Suppressor macrophage (primary cell): ENCODE measurements around the gene SSPN.

Experiments
- DNase-seq, 4 experiments: peaks; one replicate each; pipeline ENCODE4 v3.0.0-alpha.2; 2020 to 2022

Gene SSPN

DNA sequence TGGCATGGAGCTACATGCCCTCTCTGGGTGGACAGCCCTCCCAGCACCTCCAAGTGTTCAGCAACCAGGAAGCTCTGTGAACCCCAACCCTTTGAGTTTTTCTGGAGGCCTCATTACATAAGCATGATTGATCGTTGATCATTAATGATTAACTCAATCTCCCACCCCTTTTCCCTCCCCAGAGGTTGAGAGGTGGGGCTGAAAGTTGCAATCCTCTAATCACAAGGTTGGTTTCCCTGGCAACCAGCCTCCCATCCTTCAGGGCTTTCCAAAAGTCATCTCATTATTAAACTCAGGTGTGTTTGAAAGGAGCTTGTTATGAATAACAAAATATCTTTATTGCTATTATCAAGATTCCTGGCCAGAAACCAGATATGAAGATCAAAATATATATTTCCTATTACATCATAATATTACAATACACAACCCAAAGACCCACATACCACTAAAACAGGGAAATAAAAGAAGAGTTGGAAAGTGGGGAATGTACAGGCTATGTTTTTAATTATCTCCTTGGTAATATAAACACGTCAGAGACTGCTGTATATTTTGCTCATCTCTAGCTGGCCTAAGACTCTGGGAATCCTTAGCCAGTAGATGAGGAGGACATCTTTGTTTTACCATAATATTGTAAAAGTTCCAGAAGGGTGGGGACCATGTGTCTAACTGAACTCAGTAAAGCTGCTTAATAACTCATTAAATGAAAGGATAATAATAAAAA lies 73.6 kb downstream of the SSPN start:
- no peak for DNase-seq

DNA sequence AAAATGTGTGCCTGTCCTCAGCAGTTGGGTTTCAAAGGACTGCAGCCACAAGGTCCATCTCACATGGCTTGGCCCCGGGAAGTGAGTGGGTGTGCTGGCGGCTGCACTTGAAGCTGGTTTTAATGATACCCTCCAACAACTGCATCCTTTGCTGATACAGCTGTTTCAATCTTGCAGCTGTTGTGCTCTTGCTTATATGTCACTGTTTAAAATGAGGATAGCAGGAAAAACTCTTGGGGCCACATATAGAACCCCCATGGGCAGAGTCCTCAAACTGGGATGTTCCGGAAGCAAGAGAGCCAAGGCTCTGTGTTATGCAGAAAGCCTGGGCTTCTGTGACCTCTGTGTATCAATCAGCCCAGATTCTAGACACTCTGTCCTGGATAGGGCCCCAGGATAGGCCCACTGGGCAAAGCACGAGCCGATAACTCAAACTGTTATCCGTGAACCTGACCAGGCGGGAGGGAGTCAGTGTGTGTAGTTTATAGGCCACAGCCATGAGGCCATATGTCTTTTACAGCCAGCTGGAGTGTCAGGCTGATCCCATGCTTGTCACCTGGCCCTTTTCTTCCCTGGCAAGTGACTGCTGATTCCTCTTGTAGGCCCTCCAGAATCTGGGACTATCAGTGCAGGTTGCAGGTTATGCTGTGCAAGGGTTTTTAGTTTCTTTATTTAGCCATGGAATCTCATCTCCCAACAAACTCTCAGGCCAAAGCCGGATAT lies 74.3 kb downstream of the SSPN start:
- peak in 1 of 4 experiments; percentile 35 for DNase-seq

DNA sequence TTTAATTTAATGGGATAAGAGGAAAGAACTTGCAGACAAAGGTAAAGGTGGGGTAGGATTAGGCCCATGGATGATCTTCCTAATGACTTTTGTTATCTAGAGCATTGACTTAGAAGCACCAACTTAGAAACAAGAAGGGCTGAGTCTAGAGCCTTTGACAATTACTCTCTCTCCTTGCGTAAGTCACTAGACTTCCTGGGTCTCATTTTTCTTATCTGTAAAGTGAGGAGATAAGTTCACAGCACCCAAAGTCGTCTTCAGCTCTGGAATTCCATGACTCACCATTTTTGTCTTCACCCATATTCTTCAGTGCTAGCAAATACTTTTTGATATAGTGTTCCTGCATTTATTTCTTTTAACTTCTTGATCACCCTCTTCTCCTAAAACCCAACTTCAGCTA lies 75.7 kb downstream of the SSPN start:
- DNase-seq: no peak

DNA sequence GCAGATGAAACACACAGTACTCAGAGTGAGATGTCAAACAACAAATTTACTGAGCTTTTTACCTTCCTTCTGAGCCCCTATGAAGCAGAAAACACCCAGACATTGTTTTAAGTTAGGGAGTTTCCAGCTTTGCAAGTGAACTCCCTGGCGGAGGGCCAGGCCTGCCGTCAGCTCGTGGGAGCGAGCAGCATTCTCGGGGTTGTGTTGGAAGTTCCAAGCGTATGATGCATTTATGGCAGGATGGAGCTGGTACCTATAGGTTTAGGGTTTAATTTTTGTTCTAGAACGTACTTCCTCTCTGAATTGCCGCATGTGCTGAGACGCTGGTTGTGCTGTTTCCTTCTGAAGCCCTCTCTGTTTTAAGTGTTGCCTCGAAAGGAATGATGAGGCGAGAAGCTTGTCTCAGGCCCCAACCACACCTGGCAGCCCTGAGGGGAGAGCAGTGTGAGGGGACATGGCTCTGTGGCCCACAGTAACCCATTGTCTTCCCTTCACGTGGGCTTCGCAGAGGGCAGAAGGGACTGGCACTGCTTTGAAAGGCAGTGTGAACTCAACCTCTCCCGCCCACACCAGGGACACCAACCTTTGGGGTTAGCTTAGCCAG lies 76.6 kb downstream of the SSPN start:
- peak; percentile 35 to 80 (median 59) for DNase-seq

DNA sequence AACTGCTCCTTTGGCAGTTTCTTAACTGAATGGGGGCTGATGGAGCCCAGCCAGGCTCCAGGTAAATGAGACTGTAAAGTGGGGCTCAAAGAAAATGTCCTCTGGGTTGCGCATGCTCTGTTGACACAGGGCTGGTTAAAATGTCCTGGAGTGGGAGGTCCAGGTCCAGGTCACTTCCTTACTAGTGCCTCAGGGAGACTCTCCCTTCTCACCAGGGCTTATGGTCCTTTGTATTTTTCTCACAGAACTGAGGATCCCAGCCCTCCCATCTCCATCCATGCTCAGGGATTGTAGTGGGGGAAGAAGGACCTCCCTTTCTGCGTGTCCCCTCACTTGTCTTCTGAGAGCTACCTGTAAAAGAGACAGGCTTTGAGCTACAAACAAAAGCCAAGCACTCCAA lies 77.5 kb downstream of the SSPN start:
- DNase-seq: no peak

DNA sequence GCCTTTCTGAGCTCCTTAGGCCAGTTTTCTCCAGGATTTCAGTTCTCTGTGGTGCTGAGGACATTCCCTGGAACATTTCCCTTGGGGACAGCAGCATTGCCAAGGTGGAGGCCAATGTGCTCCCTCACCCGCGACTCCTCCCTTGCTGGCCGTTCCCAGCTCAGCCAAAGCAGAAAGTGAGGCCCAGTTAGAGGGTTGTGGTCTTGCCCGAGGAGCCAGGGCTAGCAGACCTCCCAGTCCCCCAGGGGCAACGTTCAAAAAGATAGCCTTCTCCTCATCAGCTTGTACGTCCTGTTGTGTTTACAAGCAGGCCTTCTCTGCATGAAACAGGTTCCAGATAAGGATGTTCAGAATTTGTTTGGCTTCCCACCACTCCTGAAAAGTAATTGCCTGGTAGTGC lies 78.4 kb downstream of the SSPN start:
- DNase-seq: no peak

DNA sequence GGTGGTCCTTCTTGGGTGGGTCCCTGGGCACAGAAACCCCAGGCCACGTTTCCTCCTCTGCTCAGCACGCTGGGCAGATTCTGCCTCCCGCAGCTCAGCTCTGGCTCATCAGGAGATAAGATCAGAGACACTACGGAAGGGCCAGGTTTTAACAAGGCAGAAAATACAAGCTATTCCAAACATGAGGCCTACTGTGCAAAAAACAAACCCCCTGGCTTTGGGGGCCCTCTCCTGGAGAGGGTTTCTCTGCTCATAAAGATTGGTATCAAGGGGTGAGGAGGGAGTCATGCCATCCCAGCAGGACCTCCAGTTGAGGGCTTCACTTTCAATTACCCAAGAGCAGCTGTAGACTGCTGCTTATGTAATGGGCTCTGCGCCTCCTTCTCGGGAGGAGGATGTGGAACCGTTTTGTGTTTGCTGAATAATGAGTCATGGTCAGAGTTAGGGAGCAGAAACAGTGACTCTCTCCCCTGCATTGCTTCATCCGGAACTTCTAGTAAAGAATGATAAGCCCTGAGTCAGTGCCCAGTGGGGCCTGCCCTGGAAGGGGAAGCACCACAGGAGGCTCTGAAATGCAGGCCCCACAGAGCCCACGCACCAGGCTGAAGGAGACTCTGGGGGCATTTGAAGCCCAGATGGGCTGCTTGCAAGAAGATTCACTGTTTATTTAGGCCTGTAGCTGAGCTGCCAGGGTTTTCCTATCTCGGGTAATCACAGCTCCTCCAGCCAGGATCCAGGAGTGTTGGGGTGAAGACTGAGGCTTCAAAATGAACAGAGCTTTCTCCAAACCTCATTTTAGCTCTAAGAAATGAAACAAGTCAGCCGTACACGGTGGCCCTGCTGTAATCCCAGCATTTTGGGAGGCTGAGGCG lies 79.3 kb downstream of the SSPN start:
- DNase-seq: peak; percentile 93 to 99 (median 96)

DNA sequence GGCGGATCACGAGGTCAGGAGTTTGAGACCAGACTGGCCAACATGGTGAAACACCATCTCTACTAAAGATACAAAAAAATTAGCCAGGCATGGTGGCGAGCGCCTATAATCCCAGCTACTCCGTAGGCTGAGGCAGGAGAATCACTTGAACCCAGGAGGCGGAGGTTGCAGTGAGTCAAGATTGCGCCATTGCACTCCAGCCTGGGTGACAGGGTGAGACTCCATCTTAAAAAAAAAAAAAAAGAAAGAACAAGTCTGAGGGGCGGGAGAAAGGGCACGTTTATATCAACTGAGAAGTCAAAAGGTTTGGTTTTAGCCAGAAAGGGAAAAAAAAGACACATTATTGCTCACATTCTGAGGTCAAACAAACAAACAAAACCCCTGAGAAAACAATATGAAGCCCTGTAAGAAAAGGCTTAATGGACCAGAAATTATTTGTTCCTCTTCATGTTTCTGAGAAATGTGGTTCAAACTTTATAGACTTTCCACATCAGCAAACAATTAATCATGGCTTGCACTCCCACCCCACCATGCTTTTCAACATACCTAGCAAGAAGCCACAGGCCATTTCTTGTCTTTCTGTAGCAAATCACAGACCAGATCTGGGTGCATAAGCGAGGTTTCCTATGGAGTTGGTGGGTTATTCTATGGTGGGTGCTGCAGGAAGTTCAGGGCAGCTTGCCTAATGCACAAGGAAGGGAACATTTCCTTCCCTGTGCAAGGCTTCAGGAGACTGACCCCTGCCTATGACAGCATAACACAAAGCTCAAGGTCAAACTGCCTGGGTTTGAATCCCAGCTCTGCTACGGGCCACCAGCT lies 80.1 kb downstream of the SSPN start:
- peak; percentile 19 to 62 (median 56) for DNase-seq

DNA sequence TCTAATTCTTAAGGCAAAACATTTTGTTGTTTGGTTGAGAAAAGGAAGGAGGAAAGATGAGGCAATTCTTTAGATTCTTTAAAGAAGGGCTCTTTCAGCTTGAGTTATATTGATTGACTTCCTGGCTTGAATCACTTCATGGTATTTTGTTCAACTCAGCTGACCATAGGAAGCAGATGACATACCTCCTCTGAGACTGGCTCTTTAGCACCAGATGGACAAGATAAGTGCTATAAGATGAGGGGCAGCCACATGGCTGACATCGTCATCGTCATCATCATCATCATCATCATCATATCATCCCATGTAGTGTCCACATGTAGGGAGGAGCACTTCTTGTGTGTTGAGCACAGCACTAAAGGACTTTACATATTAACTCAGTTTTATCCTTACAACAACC lies 81.3 kb downstream of the SSPN start:
- DNase-seq: peak; percentile 31 to 67 (median 52)

DNA sequence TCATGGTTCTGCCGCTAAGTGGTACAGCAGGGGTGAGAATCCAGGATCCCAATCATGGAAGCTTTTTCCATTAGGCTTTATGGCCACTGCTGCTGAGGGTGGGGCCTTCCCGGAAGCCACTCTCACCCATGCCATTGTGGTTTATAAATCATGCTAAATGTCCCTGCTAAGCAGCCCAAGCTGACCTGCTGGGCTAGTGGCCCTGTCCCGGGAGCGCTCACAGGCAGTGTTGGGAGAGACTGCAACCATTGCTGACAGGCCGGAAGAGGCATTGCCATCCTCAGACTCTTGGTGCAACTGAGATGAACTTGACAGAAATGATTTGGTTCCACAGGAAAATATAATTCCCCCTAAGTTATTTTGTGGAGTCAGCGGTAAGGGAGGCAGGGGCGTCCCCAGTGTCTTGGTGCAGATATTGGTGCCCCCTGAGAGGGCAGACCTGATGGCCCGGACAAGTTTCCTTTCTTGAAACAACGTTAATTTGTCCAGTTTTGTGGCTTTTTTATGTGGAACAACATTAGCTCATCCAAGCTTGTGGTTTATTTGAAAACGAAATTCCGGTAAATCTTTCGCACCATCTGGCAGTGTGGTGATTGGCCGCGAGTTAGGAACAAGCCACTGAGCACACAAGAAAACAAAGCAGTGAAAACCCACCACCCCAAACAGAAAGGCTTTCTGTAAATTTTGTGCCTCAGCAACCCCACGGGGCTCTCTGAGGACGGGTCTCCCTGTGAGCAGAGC lies 82.3 kb downstream of the SSPN start:
- DNase-seq: peak in 2 of 4 experiments; percentile 20 to 43

DNA sequence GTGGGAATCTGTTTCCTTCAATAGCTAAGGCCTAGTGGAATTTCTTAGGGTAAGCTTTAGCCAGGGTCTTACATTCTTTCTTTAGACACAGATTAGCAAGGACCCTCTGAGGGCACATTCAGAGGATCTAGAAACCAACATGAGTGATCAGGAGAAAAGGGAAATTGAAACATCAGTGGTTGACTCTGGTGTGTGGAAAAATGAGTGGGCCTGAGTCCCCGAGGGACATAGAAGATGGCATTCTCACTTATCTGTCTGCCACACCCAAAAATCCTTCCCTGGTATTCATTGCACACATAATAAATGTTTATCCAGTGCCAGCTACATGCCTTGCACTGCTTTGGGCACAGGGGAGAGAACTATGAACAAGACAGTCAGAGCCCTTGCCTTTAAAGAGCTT lies 82.9 kb downstream of the SSPN start:
- DNase-seq: peak in 3 of 4 experiments; percentile 37 to 47 (median 45)

DNA sequence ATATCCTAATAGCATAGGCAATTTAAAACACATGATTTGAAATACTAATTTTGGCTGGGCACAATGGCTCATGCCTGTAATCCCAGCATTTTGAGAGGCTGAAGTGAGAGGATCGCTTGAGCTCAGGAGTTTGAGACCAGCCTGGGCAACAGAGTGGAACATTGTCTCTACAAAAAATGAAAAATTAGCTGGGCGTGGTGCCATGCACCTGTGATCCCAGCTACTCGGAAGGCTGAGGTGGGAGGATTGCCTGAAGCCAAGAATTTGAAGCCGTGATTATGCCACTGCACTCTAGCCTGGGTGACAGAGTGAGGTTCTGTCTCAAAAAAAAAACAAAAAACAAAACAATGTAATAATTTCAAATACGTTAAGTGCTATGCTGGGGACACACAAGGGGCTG lies 83.3 kb downstream of the SSPN start:
- no peak for DNase-seq

DNA sequence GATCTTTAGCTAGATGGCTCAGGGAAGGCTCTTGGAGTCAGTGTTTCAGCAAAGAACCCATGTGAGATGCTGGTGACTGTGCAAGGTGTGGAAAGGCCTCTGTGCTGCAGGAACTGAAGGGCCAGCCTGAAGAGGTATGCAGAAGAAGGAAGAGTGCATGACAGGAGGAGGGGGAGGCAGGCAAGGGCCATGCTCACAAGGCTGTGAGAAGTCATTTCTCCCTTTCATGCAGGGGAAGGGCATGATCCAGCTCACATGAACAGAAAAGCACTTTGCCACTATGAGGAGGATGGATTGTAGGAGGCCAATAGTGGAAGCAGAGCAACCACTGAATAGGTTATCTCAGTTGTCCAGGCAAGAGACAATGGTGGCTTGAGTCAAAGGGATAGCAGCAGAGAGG lies 83.7 kb downstream of the SSPN start:
- peak; percentile 51 to 83 (median 77) for DNase-seq

DNA sequence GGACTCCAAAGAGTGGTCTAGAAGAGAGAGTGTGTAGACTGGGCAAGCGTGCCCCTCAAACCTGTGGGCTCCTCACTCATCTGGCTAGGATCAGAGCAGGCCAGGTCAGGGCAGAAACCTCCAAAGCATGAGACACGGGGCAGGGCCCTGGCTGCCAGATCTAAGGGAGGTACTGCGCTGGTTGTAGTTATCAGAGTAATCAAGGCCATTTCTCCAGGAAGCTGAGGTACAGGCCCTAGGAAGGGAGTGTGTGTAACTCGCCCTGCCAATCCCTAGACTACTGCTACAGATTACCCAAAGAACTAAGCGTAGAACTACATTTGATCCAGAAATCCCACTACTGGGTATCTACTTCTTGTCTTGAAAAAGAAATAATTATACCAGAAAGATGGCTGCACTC lies 84.5 kb downstream of the SSPN start:
- no peak for DNase-seq

DNA sequence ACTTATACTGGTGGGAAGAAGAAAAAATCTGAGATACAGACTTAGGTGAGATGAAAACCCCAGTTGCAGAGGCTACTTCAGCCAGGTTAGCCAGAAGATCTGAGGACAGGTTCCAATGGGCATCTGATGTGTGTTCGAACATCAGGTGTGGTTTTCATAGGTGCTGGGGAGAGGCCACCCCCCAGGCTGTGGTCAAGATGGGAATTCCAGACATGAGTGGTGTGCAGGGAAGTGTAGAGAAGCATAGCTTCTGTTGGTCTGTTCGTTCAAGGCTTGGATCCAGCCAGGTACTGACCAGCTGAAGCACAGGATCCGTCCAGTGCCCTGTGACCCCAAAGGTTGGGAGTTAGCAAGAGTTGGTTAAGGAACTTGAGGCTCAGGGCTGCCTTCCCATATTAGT lies 85.5 kb downstream of the SSPN start:
- DNase-seq: no peak

DNA sequence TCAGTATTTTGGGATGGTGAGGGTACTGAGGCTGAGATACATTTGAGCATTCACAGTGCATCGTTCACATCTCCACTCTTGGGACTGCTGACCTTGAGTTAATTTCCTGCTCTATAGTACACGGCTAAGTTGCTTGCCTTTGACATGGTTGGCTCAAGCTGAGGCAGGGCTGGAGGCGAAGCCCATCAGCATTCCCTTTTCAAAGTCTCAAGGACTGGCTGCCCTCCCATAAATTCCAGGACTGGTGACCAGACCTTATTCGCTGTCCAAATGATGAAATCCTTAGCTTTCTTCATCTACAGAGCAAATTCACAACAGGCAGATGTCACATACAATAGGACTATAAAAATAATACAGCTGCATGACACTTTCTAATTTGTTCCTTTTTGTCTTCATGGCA lies 85.9 kb downstream of the SSPN start:
- no peak for DNase-seq

DNA sequence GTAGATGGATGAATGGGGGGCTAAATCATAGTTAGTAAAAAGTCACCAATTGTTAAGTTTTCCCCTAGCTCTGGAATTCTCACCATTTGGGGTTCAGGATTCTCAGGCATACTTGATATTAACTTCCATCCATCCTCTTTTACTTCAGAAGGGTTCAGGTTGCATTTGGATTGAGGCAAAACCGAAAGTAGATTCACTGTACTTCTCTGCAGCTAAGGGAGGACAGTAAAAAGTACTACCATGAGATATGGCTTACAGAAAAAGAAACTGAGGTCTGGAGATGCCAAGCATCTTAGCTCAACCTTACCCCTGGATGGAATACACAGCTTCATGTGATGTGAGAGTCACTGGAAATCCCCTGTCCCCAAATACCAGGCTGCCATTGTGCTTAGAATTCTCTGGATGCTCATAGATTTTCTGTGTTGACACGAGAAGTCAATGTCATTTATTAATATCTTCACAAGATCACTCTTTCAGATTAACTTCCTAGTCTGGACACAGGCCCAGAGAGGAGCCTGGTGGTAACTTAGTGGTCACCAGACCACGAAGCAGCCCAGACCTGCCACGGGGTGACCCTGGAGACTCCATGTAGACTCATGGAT lies 87.1 kb downstream of the SSPN start:
- DNase-seq: no peak

DNA sequence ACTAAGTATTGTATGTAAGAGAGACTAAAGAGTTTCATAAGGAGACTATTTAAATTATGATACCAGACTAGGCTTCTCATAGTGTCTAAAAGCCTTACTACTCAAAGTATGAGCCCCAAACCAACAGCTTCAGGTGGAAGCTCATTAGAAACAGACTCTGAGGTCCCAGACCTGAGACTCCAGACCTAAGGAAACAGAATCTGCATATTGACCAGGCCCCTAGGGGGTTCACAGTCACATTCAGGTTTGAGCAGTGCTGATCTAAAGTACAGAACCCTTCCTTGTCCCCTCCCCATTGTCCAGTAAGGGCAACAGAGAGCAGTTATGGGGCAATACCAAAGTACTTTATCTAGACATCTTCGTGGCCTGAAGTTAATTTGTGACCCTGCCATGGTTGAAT lies 87.7 kb downstream of the SSPN start:
- no peak for DNase-seq

DNA sequence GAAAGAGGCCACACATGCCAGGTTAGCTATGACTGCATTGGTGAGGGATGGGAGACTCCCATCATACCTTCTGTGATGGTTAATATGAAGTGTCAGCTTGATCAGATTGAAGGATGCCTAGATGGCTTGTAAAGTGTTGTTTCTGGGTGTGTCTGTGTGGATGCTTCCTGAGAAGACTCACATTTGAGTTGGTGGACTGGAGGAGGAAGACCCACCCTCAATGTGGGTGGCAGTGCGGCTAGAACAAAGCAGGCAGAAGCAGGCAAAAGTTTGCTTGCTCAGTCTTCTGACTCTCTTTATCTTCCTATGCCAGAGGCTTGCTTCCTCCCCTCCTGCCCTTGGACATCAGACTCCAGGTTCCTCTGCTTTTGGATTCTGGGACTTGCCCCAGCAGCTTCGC lies 88.2 kb downstream of the SSPN start:
- peak in 1 of 4 experiments; percentile 31 for DNase-seq

DNA sequence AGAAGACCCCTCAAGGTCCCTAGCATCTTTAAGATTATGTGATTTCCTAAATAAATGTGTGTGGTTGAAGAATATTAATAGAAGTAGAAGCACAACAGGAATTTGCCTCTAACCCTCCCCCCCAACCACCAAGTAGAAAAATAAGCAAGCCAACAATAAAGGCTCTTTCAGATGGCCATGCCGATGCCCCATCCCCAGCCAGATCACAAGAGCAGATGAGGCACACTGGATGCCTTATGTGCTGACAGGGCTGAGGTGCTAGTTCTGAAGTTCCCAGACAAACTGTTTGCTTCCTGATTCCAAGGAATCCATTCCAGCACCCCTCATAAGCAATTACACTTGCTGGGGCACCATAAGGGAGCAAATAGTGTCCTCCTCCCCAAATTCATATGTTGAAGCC lies 90.0 kb downstream of the SSPN start:
- DNase-seq: no peak

DNA sequence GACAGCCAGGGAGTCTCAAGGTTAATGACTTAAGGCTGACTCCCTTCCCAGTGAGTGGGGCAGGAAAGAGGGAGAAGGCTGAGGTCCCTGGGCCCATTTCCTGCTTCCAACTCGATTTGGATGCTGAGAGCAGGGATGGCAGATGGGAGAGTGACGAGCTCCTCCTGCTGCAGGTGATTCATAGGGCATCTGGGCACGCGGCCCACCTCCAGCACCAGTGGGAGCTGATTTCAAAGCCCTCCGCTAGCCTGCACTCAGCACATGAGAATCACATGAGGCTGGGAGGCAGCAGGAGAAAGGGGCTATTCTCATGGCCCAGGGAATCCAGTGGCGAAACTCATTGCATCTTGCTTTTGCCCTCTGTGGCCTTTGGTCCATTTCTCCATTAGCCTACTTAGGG lies 90.8 kb downstream of the SSPN start:
- no peak for DNase-seq
